Ovary (tissue), 9 donors: ENCODE measurements around the gene PAPOLA. TPM values are rescaled to one million over a fixed set of nuclear protein-coding genes. Genes with fewer than 3 reads are reported as not detected.

Experiments
- DNase-seq, 5 donors: peaks; one replicate each; pipeline ENCODE4 v3.0.0-alpha.2; 2019 to 2020
- H3K27ac ChIP-seq, 2 donors: fragments of 200-600 bp; one replicate each; pipeline versions ENCODE4 v1.5.1 to v1.8.0; 2019 to 2022
- H3K27me3 ChIP-seq: fragments of 200-600 bp; one replicate; pipeline ENCODE4 v1.8.0; 2022
- H3K36me3 ChIP-seq: fragments of 200-600 bp; sonication (generic); one replicate; pipeline ENCODE4 v1.5.1; 2019
- H3K4me1 ChIP-seq: one replicate; pipeline ENCODE4 v1.8.1; 2013; ENCODE audit warnings: mild to moderate bottlenecking, moderate library complexity; ENCODE audit not compliant: insufficient read depth
- H3K4me3 ChIP-seq: fragments of 200-600 bp; sonication (generic); one replicate; pipeline ENCODE4 v1.5.1; 2017
- H3K9me3 ChIP-seq, 2 donors: fragments of 200-600 bp in 1 of 2; sonication (generic) in 1 of 2; one replicate each; pipeline versions ENCODE4 v1.5.1 to v1.8.1; 2013 to 2019; ENCODE audit warnings: mild to moderate bottlenecking in 1 of 2, moderate library complexity in 1 of 2
- CTCF ChIP-seq, 3 donors: fragments of 450-650 bp in 2 of 3; fragments of 200-600 bp in 1 of 3; IDR thresholded peaks; one replicate each; pipeline versions ENCODE4 v1.5.1 to v1.8.0; 2016 to 2022; ENCODE audit warnings: antibody characterized with exemption in 3 of 3, mild to moderate bottlenecking in 1 of 3
- EP300 ChIP-seq: sonication (generic); formaldehyde crosslinking; IDR thresholded peaks from one replicate; pipeline ENCODE4 v1.6.1; 2017; ENCODE audit warnings: antibody characterized with exemption
- POLR2A ChIP-seq: fragments of 450-650 bp; IDR thresholded peaks from one replicate; pipeline ENCODE4 v1.6.1; 2017; ENCODE audit warnings: antibody characterized with exemption, mild to moderate bottlenecking, moderate library complexity
- WGBS, 3 donors: extraction: QIAGEN DNeasy Blood & Tissue Kit in 1 of 3; methylation state at CpG; one replicate each; pipeline versions ENCODE4 v1.1.5 to v1.1.7; 2013 to 2017; 5-methylcytosine and 5-hydroxymethylcytosine counted together
- intact Hi-C, 4 donors: fragments of 100-400 bp; cut with DNase I; formaldehyde crosslinking; loops; one replicate each; pipeline versions ENCODE4 v1.11.0 to v1.15.1; 2022 to 2023
- polyA plus RNA-seq, 2 donors: library from polyadenylated mRNA; stranded (reverse); fragments of 200-250 nt in 1 of 2; fragments of 350-450 nt in 1 of 2; fragmentation: Illumina TruSeq in 1 of 2; extraction: RNeasy Lipid Tissue Mini Kit (QIAGEN cat#74804) in 1 of 2; gene quantifications; one replicate each; pipeline ENCODE4 v1.2.3, GENCODE V29; 2013 to 2014
- total RNA-seq, 7 donors: library from RNA; depleted of rRNA in 2 of 7; stranded (reverse); fragments of >200 nt in 2 of 7; fragmentation: NEBNext Ultra II Directional in 3 of 7; extraction: Animal tissue kit (Norgen Biotek cat#: 25700) in 3 of 7; gene quantifications; one replicate each; pipeline versions ENCODE4 v1.1.0 to v1.2.4, GENCODE V29; 2016 to 2023
- donor health status: DM: no; HTN: no; CAD: no; lungs with moderate emphysema.
- donor health status: DM: no; HTN: no; CAD: no.
- donor health status: Bipolar disorder and iron deficiency.
- donor health status: DM: yes; HTN: yes; CAD: no.
- donor health status: DM: no; HTN: no; CAD: no.
- donor health status: DM: yes; HTN: yes; CAD: no.

PAPOLA gene
- total and polyA plus RNA-seq, 9 donors, result 68.5 to 187 (median 149) TPM

DNA sequence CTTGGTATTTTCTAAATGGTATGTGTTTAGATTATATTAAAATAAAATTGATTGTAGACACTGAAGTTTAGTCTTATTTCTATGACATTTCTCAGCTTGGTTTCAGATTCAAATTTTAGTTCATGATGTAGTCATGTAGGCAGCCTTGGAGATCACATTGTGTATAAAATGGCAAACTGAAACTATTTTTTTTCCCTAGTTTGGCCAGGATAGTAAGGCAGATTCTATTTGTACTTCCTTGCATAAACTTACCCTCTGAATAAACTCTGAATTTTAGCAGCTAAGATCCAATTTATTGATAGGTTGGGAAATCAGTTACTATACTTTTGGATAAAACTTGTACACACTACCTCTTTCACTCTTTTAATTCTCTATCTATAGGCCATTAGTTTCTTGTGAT is 30.4 kb downstream of the PAPOLA start:
- no peak for TF ChIP-seq POLR2A
- TF ChIP-seq CTCF (IDR thresholded peaks at IDR 0.05), result no peak
- TF ChIP-seq EP300, result no peak

DNA sequence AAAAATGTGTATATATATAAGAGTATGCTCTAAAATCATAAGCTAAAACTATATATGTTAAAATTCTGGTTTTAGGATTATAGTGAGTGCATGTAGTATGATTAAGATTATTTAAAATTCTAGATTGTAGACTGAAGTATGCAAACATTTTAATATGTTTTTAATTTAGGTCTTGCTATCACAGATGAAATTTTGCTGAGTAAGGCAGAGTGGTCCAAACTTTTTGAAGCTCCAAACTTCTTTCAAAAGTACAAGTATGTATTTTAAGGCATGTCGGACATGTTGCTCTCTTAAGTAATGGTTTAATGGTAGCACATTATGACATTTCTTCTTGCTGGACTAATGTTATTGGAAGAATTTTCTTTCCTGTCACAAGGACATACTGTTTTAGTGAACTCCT is 34.6 kb downstream of the PAPOLA start:
- intact Hi-C loops, result no loop called here
- no peak for DNase-seq
- no peaks in the 10 kb centered on the region for H3K9me3 ChIP-seq
- TF ChIP-seq POLR2A (no peak), CTCF (IDR thresholded peaks at IDR 0.05) (no peak), EP300 (no peak)
- WGBS, 3 donors, result 43 to 70% (median 60%) methylated on average over 1 of the region's 1 CpG
- H3K36me3 ChIP-seq, result no peaks in the 10 kb centered on the region
- H3K27ac ChIP-seq, result no peak overlapping the region
- no peaks in the 10 kb centered on the region for H3K27me3 ChIP-seq
- no peaks in the 10 kb centered on the region for H3K4me1 ChIP-seq
- H3K4me3 ChIP-seq, result no peak overlapping the region

More for the DNA sequence above, 30.4 kb downstream of the PAPOLA start:
- H3K27ac ChIP-seq, result no peak overlapping the region
- intact Hi-C loops, result no loop called here
- no peak overlapping the region for H3K4me3 ChIP-seq
- no peak for DNase-seq
- H3K36me3 ChIP-seq, result no peaks in the 10 kb centered on the region
- no peaks in the 10 kb centered on the region for H3K27me3 ChIP-seq
- no peaks in the 10 kb centered on the region for H3K9me3 ChIP-seq
- no peaks in the 10 kb centered on the region for H3K4me1 ChIP-seq

GRCh38 chr14:96538097-96538989 is 36.2 kb downstream of the PAPOLA start:
- intact Hi-C loops, result no loop called here
- Histone ChIP-seq H3K27ac (no peak overlapping the region), H3K4me3 (no peak overlapping the region), H3K9me3 (no peaks in the 10 kb centered on the region), H3K27me3 (no peaks in the 10 kb centered on the region), H3K36me3 (no peaks in the 10 kb centered on the region), H3K4me1 (no peaks in the 10 kb centered on the region)
- 35 to 64% (median 56%) methylated on average over 3 of the region's 3 CpGs for WGBS, 3 donors
- TF ChIP-seq CTCF (IDR thresholded peaks at IDR 0.05) (no peak), EP300 (no peak), POLR2A (no peak)
- no peak for DNase-seq

GRCh38 chr14:96538990-96539317 is 36.8 kb downstream of the PAPOLA start:
- no peak for TF ChIP-seq POLR2A
- no peak for TF ChIP-seq EP300
- TF ChIP-seq CTCF (IDR thresholded peaks at IDR 0.05), result no peak
- no peak overlapping the region for H3K4me3 ChIP-seq
- H3K27me3 ChIP-seq, result no peaks in the 10 kb centered on the region
- no peak for DNase-seq
- no peaks in the 10 kb centered on the region for H3K9me3 ChIP-seq
- intact Hi-C loops, result no loop called here
- no peaks in the 10 kb centered on the region for H3K4me1 ChIP-seq
- 25 to 47% (median 32%) methylated on average over 1 of the region's 1 CpG for WGBS, 3 donors
- no peaks in the 10 kb centered on the region for H3K36me3 ChIP-seq
- H3K27ac ChIP-seq, result no peak overlapping the region
